HepG2 (cell line): Measurements from ENCODE around the gene ERP44. TPM values are rescaled to one million over a fixed set of nuclear protein-coding genes. Genes with fewer than 3 reads are reported as not detected.
A peak's percentile ranks its signal among the peaks of the same experiment; 100 is the strongest.

ENCODE experiments used
- ATAC-seq: fragments of 200-7000 bp; cut with Tn5 transposase; 3 replicates; pipeline ENCODE4 v1.9.1; 2020; ENCODE audit warnings: mild to moderate bottlenecking, moderate library complexity
- BruUV-seq: library from RNA; stranded (reverse); fragments of 400-500 nt; replicated peaks from 2 replicates; lab custom pipeline; 2021; lab: Mats Ljungman, UMichigan
- CTCF ChIA-PET: fragments of 300-600 bp; formaldehyde crosslinking; extraction: SDS; loops from one replicate; lab custom pipeline; 2021; ENCODE audit warnings: low total read pairs, inconsistent platforms, low intra/inter-chr PET ratio; lab: Yijun Ruan, JAX
- POLR2A ChIA-PET: fragments of 350-600 bp; sonication (Branson Sonifier 250); formaldehyde crosslinking; loops from one replicate; lab custom pipeline; 2020; ENCODE audit warnings: antibody characterized with exemption, inconsistent platforms; lab: Yijun Ruan, JAX
- DNase-seq: peaks from one replicate; pipeline ENCODE4 v3.0.0-alpha.2; 2015; ENCODE audit warnings: low spot score
- FAIRE-seq: peaks from 3 replicates; lab custom pipeline; 2011; peaks lifted over from hg19 to GRCh38; lab: Jason Lieb, UNC
- H2AFZ ChIP-seq: one replicate; pipeline ENCODE4 v1.6.1; 2011; ENCODE audit warnings: low read length, inconsistent platforms
- H3K27ac ChIP-seq: fragments of 300-600 bp; 3 replicates; pipeline ENCODE4 v1.8.0; 2011; ENCODE audit warnings: mixed run types, mild to moderate bottlenecking, mixed read lengths, low read length, inconsistent platforms; ENCODE audit not compliant: insufficient read depth; ENCODE audit errors: extremely low read length
- H3K27me3 ChIP-seq, 2 experiments: fragments of 200-600 bp in 1 of 2; 2 replicates in 1 of 2; 3 replicates in 1 of 2; pipeline versions ENCODE4 v1.6.0 to v1.8.0; 2011; ENCODE audit warnings: low read length in 2 of 2, mild to moderate bottlenecking in 2 of 2, moderate library complexity in 2 of 2, inconsistent platforms in 1 of 2; ENCODE audit not compliant: insufficient read depth in 2 of 2, control insufficient read depth in 1 of 2
- H3K36me3 ChIP-seq, 2 experiments: fragments of 200-600 bp in 1 of 2; replicated peaks in 1 of 2; 2 replicates in 1 of 2; 3 replicates in 1 of 2; pipeline versions ENCODE4 v1.5.1 to v1.8.0; 2011; ENCODE audit warnings: low read length in 2 of 2, inconsistent platforms in 1 of 2; ENCODE audit not compliant: insufficient read depth in 2 of 2, control insufficient read depth in 1 of 2
- H3K4me1 ChIP-seq: 2 replicates; pipeline ENCODE4 v1.5.1; 2012; ENCODE audit warnings: low read length, inconsistent platforms; ENCODE audit not compliant: insufficient read depth
- H3K4me2 ChIP-seq: 2 replicates; pipeline ENCODE4 v1.6.0; 2011; ENCODE audit warnings: low read depth, low read length, inconsistent platforms
- H3K4me3 ChIP-seq, 3 experiments: fragments of 200-600 bp in 1 of 3; sonication (generic), shearing (Covaris generic) in 1 of 3; replicated peaks in 1 of 3; 2 replicates each; pipeline ENCODE4 v1.5.1; 2011 to 2016; ENCODE audit warnings: low read length in 3 of 3, inconsistent platforms in 2 of 3, low read depth in 2 of 3, mild to moderate bottlenecking in 2 of 3, control low read depth in 1 of 3, mixed read lengths in 1 of 3; ENCODE audit not compliant: insufficient read depth in 1 of 3
- H3K79me2 ChIP-seq: one replicate; pipeline ENCODE4 v1.6.1; 2011; ENCODE audit warnings: low read length, inconsistent platforms; ENCODE audit not compliant: insufficient read depth
- H3K9ac ChIP-seq: 2 replicates; pipeline ENCODE4 v1.6.0; 2011; ENCODE audit warnings: mild to moderate bottlenecking, low read depth, low read length, inconsistent platforms; ENCODE audit not compliant: insufficient read depth
- H3K9me3 ChIP-seq: 2 replicates; pipeline ENCODE4 v1.5.1; 2012; ENCODE audit warnings: mild to moderate bottlenecking, low read length
- H4K20me1 ChIP-seq: 2 replicates; pipeline ENCODE4 v1.6.0; 2011; ENCODE audit warnings: inconsistent platforms, mild to moderate bottlenecking, low read length, moderate library complexity; ENCODE audit not compliant: insufficient read depth
- AKAP8 ChIP-seq: sonication (generic); formaldehyde crosslinking; IDR thresholded peaks from 2 replicates; pipeline ENCODE4 v1.5.1; 2020; ENCODE audit warnings: mild to moderate bottlenecking, missing genetic modification reagents
- CAMTA2 ChIP-seq: sonication (generic); formaldehyde crosslinking; IDR thresholded peaks from 2 replicates; pipeline ENCODE4 v1.4.0; 2020; ENCODE audit warnings: mild to moderate bottlenecking, missing genetic modification reagents, borderline replicate concordance
- DMAP1 ChIP-seq: IDR thresholded peaks from 2 replicates; pipeline ENCODE4 v1.6.1; 2016
- GATAD1 ChIP-seq: IDR thresholded peaks from 2 replicates; pipeline ENCODE4 v1.6.1; 2016; ENCODE audit warnings: missing genetic modification reagents, missing compliant biosample characterization
- HNF4A ChIP-seq: sonication (generic); formaldehyde crosslinking; IDR thresholded peaks from 2 replicates; pipeline ENCODE4 v1.4.0; 2020; ENCODE audit warnings: missing genetic modification reagents
- MEF2D ChIP-seq: sonication (generic); formaldehyde crosslinking; IDR thresholded peaks from 2 replicates; pipeline ENCODE4 v1.5.1; 2020; ENCODE audit warnings: mild to moderate bottlenecking, missing genetic modification reagents
- MTA3 ChIP-seq: sonication (generic); formaldehyde crosslinking; IDR thresholded peaks from 2 replicates; pipeline ENCODE4 v1.4.0; 2020; ENCODE audit warnings: missing genetic modification reagents
- MYNN ChIP-seq: sonication (generic); formaldehyde crosslinking; IDR thresholded peaks from 2 replicates; pipeline ENCODE4 v1.4.0; 2020; ENCODE audit warnings: mild to moderate bottlenecking, low read depth, missing genetic modification reagents
- NPAS2 ChIP-seq: sonication (generic); formaldehyde crosslinking; IDR thresholded peaks from 2 replicates; pipeline ENCODE4 v1.8.0; 2022; ENCODE audit warnings: mild to moderate bottlenecking, missing genetic modification reagents, borderline replicate concordance
- STAG1 ChIP-seq: sonication (generic); formaldehyde crosslinking; IDR thresholded peaks from 2 replicates; pipeline ENCODE4 v1.4.0; 2020; ENCODE audit warnings: missing genetic modification reagents
- ZFP82 ChIP-seq: sonication (generic); formaldehyde crosslinking; IDR thresholded peaks from 2 replicates; pipeline ENCODE4 v1.5.1; 2020; ENCODE audit warnings: mild to moderate bottlenecking, missing genetic modification reagents, borderline replicate concordance
- ZMYM4 ChIP-seq: sonication (generic); formaldehyde crosslinking; IDR thresholded peaks from 2 replicates; pipeline ENCODE4 v1.8.1; 2023; ENCODE audit warnings: mild to moderate bottlenecking, missing genetic modification reagents
- ZNF260 ChIP-seq: sonication (generic); formaldehyde crosslinking; IDR thresholded peaks from 2 replicates; pipeline ENCODE4 v1.4.0; 2020; ENCODE audit warnings: missing genetic modification reagents, low read depth, mild to moderate bottlenecking, borderline replicate concordance
- ZNF331 ChIP-seq: sonication (generic); formaldehyde crosslinking; IDR thresholded peaks from 2 replicates; pipeline ENCODE4 v1.4.0; 2020; ENCODE audit warnings: missing genetic modification reagents
- ZNF34 ChIP-seq: sonication (generic); formaldehyde crosslinking; IDR thresholded peaks from 2 replicates; pipeline ENCODE4 v1.4.0; 2020; ENCODE audit warnings: mild to moderate bottlenecking, missing genetic modification reagents, borderline replicate concordance
- ZNF446 ChIP-seq: sonication (generic); formaldehyde crosslinking; IDR thresholded peaks from 2 replicates; pipeline ENCODE4 v1.5.0; 2020; ENCODE audit warnings: mild to moderate bottlenecking, missing genetic modification reagents
- ZNF660 ChIP-seq: sonication (generic); formaldehyde crosslinking; IDR thresholded peaks from 2 replicates; pipeline ENCODE4 v1.5.1; 2020; ENCODE audit warnings: mild to moderate bottlenecking, low read depth, missing genetic modification reagents, borderline replicate concordance
- ZSCAN9 ChIP-seq: IDR thresholded peaks from 2 replicates; pipeline ENCODE4 v1.6.1; 2016; ENCODE audit warnings: borderline replicate concordance
- WGBS: methylation state at CpG from one replicate; pipeline ENCODE4 v1.1.6; 2017; ENCODE audit warnings: low lambda C conversion rate; 5-methylcytosine and 5-hydroxymethylcytosine counted together
- in situ Hi-C: cut with HindIII; loops from 2 replicates; pipeline ENCODE4 v1.10.0; 2017; ENCODE audit warnings: low pct_unique_long_range_greater_than_20kb; ENCODE audit not compliant: extremely low pct_ligation_motif_present
- intact Hi-C: fragments of 100-400 bp; cut with micrococcal nuclease; formaldehyde crosslinking; loops from one replicate; pipeline ENCODE4 v1.10.0; 2022; ENCODE audit not compliant: unreplicated experiment
- polyA plus RNA-seq, 8 experiments: library from polyadenylated mRNA; depleted of rRNA in 3 of 8; stranded (reverse) in 7 of 8; unstranded in 1 of 8; fragments of >200 nt; fragmentation: Illumina TruSeq in 4 of 8; extraction: Trizol in 4 of 8; gene quantifications; 2 replicates each; pipeline versions ENCODE4 v1.2.1 to v1.2.3, GENCODE V29; 2011 to 2016; ENCODE audit warnings: low read depth in 4 of 8, missing spikeins in 1 of 8, mixed read lengths in 1 of 8; ENCODE audit not compliant: insufficient read depth in 1 of 8
- total RNA-seq, 5 experiments: library from RNA; depleted of rRNA; stranded (reverse); fragments of >200 nt; fragmentation: Illumina TruSeq; extraction: Trizol; gene quantifications; 2 replicates each; pipeline ENCODE4 v1.2.3, GENCODE V29; 2016; ENCODE audit warnings: low read depth in 1 of 5
- TF ChIP-seq, protein P1 (sequence below): sonication (generic); formaldehyde crosslinking; IDR thresholded peaks from 2 replicates; pipeline ENCODE4 v1.4.0; 2020; ENCODE audit warnings: missing genetic modification reagents

The ERP44 gene
- total and polyA plus RNA-seq, 2 of the 13 experiments (the other 11 are each of a cell fraction or from before 2014, with no cell fraction given): 8.9 to 13.8 TPM

DNA sequence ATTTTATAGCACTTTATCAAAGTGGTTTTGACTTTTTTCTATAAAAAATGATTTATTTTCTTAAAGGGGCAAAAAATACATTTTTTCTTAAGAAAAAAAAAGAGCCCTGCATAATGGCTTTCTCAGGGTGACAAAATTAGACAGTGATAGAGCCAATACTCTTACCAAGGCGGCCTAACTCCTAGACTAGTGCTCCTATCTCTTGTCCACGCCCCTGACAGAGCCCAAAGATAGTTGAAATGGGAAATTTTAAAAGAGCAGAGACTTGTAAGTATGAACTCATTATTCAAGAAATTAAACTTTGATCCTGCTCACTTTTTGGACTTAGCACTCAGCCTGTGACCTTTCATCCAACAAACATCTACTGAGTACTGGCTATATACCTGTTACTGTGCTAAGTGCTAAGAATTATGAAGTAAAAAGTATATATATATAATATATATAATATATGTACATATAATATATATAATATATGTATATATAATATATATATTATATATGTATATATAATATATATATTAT lies 1.4 kb upstream of the ERP44 start:
- no peak for ATAC-seq
- peaks cover 11% of the 10 kb centered on the region; the same call in 1 of the 2 replicates for H4K20me1 ChIP-seq
- DNase-seq: no peak
- intact Hi-C loops: no loop called here
- H3K9ac ChIP-seq: peak overlapping the region; percentile 86
- H3K4me2 ChIP-seq: peak overlapping the region; percentile 66
- H2AFZ ChIP-seq: no peak overlapping the region
- no peak for FAIRE-seq
- peak overlapping the region; percentile 71 to 100 (median 81) for H3K4me3 ChIP-seq
- H3K79me2 ChIP-seq: peaks cover 40% of the 10 kb centered on the region
- WGBS: 22% methylated on average over 2 of the region's 2 CpGs
- H3K9me3 ChIP-seq: no peaks in the 10 kb centered on the region
- BruUV-seq: no TSS peak
- TF ChIP-seq CAMTA2 (CRISPR knock-in tag) (no peak), DMAP1 (no peak), ZNF34 (CRISPR knock-in tag) (no peak), HNF4A (CRISPR knock-in tag) (0 out of 2 replicates have a peak, but pooled peaks have one; percentile 15), ZNF260 (CRISPR knock-in tag) (no peak), AKAP8 (CRISPR knock-in tag) (no peak), GATAD1 (no peak)
- H3K27ac ChIP-seq: peak overlapping the region; percentile 83
- peaks cover 1 to 9% of the 10 kb centered on the region in 2 experiments; a peak in 1 of 5 replicates for H3K36me3 ChIP-seq
- H3K27me3 ChIP-seq: peaks cover 0 to 5% of the 10 kb centered on the region in 2 experiments; a peak in 1 of 5 replicates
- CTCF ChIA-PET: no interaction called here
- H3K4me1 ChIP-seq: peaks cover 24% of the 10 kb centered on the region
- POLR2A ChIA-PET: interaction anchor here (1.1 to 1.3 kb wide), 2 partner anchors 13 to 192 kb away, joined by 3 to 4 read pairs; no protein-coding TSS in a partner anchor
- in situ Hi-C loops: no loop called here

DNA sequence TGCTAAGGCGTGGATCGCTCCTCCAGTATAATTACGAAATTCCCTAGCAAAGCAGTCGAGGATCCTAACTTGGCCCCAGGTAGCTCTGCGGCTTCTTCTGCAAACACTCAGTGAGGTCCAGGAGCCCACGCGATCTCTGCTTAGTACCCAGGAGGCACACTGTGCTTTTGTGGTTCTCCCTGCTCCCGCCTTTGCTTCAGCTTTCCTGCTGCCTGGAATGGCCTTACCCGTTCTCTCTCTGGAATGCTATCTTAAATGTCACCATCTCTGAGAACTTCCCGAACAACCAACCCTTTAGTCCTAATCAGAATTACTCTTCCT lies 882 bp upstream of the ERP44 start:
- ChIA-PET CTCF (no interaction called here), POLR2A (interaction anchor here (1.0 to 1.3 kb wide), 3 partner anchors 13 to 191 kb away, joined by 3 to 4 read pairs (median 4); no protein-coding TSS in a partner anchor)
- Histone ChIP-seq H3K79me2 (peaks cover 44% of the 10 kb centered on the region), H3K9me3 (no peaks in the 10 kb centered on the region), H3K27me3 (peaks cover 0 to 5% of the 10 kb centered on the region in 2 experiments; a peak in 1 of 5 replicates), H2AFZ (peak overlapping the region; percentile 71), H3K4me3 (peak overlapping the region; percentile 71 to 100 (median 81)), H3K36me3 (peaks cover 1 to 8% of the 10 kb centered on the region in 2 experiments; a peak in 1 of 5 replicates), H4K20me1 (peaks cover 11% of the 10 kb centered on the region; the same call in 1 of the 2 replicates), H3K27ac (peak overlapping the region; percentile 83), H3K4me2 (peak overlapping the region; percentile 66), H3K9ac (peak overlapping the region; percentile 86), H3K4me1 (peaks cover 25% of the 10 kb centered on the region)
- WGBS: 4% methylated on average over 5 of the region's 10 CpGs
- BruUV-seq: no TSS peak
- FAIRE-seq (no peak), ATAC-seq (peak; percentile 34), DNase-seq (peak; percentile 35)
- intact Hi-C loops (loop anchor here (1.0 to 5.0 kb wide), 3 partner anchors 67 to 279 kb away; partner anchors contain the start of gene STX17), in situ Hi-C loops (no loop called here)
- TF ChIP-seq ZNF660 (CRISPR knock-in tag) (0 out of 2 replicates have a peak, but pooled peaks have one; percentile 1), ZFP82 (CRISPR knock-in tag) (no peak), MTA3 (CRISPR knock-in tag) (no peak), ZMYM4 (CRISPR knock-in tag) (peak; percentile 10; the same call in 1 of the 2 replicates), ZSCAN9 (CRISPR knock-in tag) (0 out of 2 replicates have a peak, but pooled peaks have one; percentile 0), ZNF446 (CRISPR knock-in tag) (no peak), ZNF331 (CRISPR knock-in tag) (0 out of 2 replicates have a peak, but pooled peaks have one; percentile 17), STAG1 (CRISPR knock-in tag) (no peak), MYNN (0 out of 2 replicates have a peak, but pooled peaks have one; percentile 7), NPAS2 (no peak), MEF2D (no peak)
- TF ChIP-seq, protein P1, sequence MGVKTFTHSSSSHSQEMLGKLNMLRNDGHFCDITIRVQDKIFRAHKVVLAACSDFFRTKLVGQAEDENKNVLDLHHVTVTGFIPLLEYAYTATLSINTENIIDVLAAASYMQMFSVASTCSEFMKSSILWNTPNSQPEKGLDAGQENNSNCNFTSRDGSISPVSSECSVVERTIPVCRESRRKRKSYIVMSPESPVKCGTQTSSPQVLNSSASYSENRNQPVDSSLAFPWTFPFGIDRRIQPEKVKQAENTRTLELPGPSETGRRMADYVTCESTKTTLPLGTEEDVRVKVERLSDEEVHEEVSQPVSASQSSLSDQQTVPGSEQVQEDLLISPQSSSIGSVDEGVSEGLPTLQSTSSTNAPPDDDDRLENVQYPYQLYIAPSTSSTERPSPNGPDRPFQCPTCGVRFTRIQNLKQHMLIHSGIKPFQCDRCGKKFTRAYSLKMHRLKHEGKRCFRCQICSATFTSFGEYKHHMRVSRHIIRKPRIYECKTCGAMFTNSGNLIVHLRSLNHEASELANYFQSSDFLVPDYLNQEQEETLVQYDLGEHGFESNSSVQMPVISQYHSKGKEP: no peak
